Measurements from ENCODE around the gene RAB40B. TPM values are rescaled to one million over a fixed set of nuclear protein-coding genes. Genes with fewer than 3 reads are reported as not detected.
"Not testable (repeated sequence)": the region's sequence is repeated elsewhere in the genome, so short reads cannot be mapped to it uniquely, and the experiment has no call there.

Gene RAB40B
- total RNA-seq, 4 donors from 2014 or later: 4.1 to 18.5 (median 11.3) TPM

DNA sequence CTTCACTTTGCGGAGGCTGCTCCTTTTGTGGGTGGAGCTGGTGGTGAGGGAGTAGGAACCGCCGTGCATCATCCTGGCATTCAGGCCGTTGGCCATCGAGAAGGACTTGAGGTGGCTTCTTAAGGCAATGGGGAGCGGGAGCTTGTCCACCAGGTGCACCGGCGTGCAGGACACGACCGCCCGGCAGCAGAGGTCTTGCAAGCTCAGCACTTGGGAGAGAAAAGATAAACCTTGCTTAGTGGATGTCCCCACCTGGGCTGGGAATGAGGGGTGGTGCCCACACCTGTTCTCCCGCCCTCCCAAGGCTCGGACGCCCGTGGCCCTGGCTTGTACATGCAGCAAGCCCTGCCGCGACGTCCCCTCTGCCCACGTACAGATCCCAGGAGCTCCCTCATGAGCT lies 40.6 kb downstream of the RAB40B start:
- no peaks in the 10 kb centered on the region for H3K27me3 ChIP-seq
- H3K4me1 ChIP-seq: no peaks in the 10 kb centered on the region
- TF ChIP-seq, protein P1, sequence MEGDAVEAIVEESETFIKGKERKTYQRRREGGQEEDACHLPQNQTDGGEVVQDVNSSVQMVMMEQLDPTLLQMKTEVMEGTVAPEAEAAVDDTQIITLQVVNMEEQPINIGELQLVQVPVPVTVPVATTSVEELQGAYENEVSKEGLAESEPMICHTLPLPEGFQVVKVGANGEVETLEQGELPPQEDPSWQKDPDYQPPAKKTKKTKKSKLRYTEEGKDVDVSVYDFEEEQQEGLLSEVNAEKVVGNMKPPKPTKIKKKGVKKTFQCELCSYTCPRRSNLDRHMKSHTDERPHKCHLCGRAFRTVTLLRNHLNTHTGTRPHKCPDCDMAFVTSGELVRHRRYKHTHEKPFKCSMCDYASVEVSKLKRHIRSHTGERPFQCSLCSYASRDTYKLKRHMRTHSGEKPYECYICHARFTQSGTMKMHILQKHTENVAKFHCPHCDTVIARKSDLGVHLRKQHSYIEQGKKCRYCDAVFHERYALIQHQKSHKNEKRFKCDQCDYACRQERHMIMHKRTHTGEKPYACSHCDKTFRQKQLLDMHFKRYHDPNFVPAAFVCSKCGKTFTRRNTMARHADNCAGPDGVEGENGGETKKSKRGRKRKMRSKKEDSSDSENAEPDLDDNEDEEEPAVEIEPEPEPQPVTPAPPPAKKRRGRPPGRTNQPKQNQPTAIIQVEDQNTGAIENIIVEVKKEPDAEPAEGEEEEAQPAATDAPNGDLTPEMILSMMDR (IDR thresholded peaks at IDR 0.05): no peak
- TF ChIP-seq POLR2A (IDR thresholded peaks at IDR 0.05): no peak
- H3K36me3 ChIP-seq: no peaks in the 10 kb centered on the region
- H3K9me3 ChIP-seq: no peaks in the 10 kb centered on the region
- H3K27ac ChIP-seq: no peak overlapping the region
- no peak for DNase-seq
- no peak overlapping the region for H3K4me3 ChIP-seq
- intact Hi-C loops (cut with DNase I; ENCODE audit: low total_unique reads): no loop called here

DNA sequence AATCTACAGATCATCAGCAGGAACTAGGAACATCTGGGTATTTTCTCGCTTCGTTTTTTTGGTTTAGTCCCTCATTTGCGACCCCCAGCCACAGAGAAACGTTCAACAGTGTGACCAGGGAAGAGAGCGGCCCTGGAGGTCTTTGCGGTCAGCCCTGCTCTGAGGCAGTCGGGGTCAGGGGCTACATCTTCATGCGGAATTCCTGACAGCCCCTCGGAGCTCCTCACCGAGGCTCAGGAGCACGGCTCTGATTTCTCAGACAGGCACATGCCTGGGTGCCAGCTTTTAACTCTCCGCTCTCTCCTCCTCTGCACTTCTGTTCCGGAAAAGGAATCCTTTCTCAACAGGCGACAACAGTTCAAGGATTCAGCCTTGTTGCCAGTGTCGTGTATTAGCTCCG lies 42.2 kb downstream of the RAB40B start:
- H3K36me3 ChIP-seq: no peaks in the 10 kb centered on the region
- H3K27me3 ChIP-seq: no peaks in the 10 kb centered on the region
- no peaks in the 10 kb centered on the region for H3K4me1 ChIP-seq
- no peak overlapping the region for H3K27ac ChIP-seq
- TF ChIP-seq, protein P1 (IDR thresholded peaks at IDR 0.05): no peak
- no peak for TF ChIP-seq POLR2A (IDR thresholded peaks at IDR 0.05)
- H3K4me3 ChIP-seq: no peak overlapping the region
- no peak for DNase-seq
- intact Hi-C loops (cut with DNase I; ENCODE audit: low total_unique reads): no loop called here
- H3K9me3 ChIP-seq: no peaks in the 10 kb centered on the region

DNA sequence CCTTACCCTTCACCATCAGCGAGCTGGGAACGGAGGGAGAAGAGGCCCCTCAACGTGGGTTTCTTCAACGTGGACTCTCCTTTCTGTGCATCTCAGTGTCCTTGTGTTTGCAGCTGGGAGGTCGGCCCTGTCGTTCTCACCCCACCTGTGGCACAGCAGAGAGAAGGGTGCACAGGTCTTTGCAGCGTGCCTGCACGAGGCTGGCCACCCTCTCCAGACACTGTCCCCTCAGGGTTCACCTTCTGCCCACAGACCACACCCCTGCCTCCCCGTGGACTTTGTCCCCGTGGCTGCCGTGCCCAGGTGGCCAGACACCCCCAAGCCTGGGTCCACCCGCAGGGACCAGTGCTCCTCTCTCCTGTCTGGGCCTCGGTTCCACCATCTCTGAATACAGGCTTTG lies 43.0 kb downstream of the RAB40B start:
- Histone ChIP-seq H3K36me3 (no peaks in the 10 kb centered on the region), H3K27ac (no peak overlapping the region), H3K27me3 (no peaks in the 10 kb centered on the region), H3K4me1 (no peaks in the 10 kb centered on the region), H3K4me3 (no peak overlapping the region), H3K9me3 (no peaks in the 10 kb centered on the region)
- intact Hi-C loops (cut with DNase I; ENCODE audit: low total_unique reads): no loop called here
- TF ChIP-seq, protein P1 (IDR thresholded peaks at IDR 0.05): no peak
- no peak for TF ChIP-seq POLR2A (IDR thresholded peaks at IDR 0.05)
- DNase-seq: no peak

DNA sequence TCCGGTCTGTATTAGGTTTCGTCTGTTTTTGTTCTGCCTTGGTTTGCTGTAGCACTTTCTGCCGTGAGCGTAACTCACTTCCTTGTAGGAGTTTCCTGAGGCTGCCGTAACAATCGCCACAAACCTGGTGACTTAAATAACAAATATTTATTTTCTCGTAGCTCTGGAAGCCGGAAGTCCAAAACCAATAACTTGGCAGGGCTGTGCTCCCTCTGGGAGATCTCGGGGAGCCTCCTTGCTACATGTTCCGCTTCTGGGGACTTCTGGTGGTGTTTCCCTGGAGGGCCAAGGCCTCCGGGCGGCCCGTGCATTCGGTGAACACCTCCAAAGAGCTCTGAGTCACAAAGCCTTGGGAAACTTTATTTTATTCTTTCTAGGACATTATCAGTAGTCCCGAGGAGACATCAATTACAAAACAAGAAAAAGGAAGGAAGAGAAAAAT lies 43.4 kb downstream of the RAB40B start:
- no peaks in the 10 kb centered on the region for H3K36me3 ChIP-seq
- no peak overlapping the region for H3K4me3 ChIP-seq
- H3K27me3 ChIP-seq: no peaks in the 10 kb centered on the region
- TF ChIP-seq, protein P1 (IDR thresholded peaks at IDR 0.05): no peak
- no peak for TF ChIP-seq POLR2A (IDR thresholded peaks at IDR 0.05)
- no peaks in the 10 kb centered on the region for H3K4me1 ChIP-seq
- DNase-seq: no peak
- H3K9me3 ChIP-seq: no peaks in the 10 kb centered on the region
- intact Hi-C loops (cut with DNase I; ENCODE audit: low total_unique reads): no loop called here
- peak overlapping the region in 1 of 2 donors; percentile 33 for H3K27ac ChIP-seq

DNA sequence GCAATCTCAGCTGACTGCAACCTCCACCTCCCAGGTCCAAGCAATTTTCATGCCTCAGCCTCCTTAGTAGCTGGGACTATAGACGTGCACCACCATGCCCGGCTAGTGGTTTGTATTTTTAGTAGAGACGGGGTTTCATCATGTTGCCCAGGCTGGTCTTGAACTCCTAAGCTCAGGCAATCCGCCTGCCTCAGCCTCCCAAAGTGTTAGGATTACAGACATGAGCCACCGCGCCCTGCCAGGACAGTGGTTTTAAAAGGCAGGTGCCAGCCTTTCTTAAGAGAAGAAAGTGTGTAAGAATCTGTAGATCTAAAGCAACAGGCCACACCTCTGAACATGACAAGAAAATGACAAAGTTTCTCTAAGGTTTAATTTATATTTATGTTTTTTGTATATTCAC lies 43.9 kb downstream of the RAB40B start:
- intact Hi-C loops (cut with DNase I; ENCODE audit: low total_unique reads); H3K36me3 ChIP-seq; H3K9me3 ChIP-seq; H3K4me3 ChIP-seq; H3K4me1 ChIP-seq; H3K27me3 ChIP-seq; DNase-seq: not testable (repeated sequence)
- H3K27ac ChIP-seq: peak overlapping the region in 1 of 2 donors; percentile 33

All from uterus (tissue), 4 donors.